ENCODE results near the gene TTLL11. TPM values are rescaled to one million over a fixed set of nuclear protein-coding genes. Genes with fewer than 3 reads are reported as not detected.

Gene TTLL11
- total RNA-seq, 4 donors from 2014 or later = 12.3 to 20.5 (median 15.3) TPM

- DNase-seq (no peak), ATAC-seq (no peak)
- in situ Hi-C loops (cut with MboI; ENCODE audit: low sequenced_read_pairs in 4 of 4) = loop anchor here in 1 of 4 donors (10.0 kb wide), 1 partner anchor 126 kb away; no protein-coding TSS in a partner anchor
- Histone ChIP-seq H3K36me3 (peaks cover 0 to 6% of the 10 kb centered on the region in 2 donors), H3K27ac (no peak overlapping the region), H3K27me3 (no peaks in the 10 kb centered on the region), H3K4me3 (no peak overlapping the region), H3K9me3 (no peaks in the 10 kb centered on the region), H3K4me1 (peaks cover 0 to 8% of the 10 kb centered on the region in 2 donors)
- TF ChIP-seq CTCF (IDR thresholded peaks at IDR 0.05 in 4 of 5, conservative IDR thresholded peaks at IDR 0.05 in 1 of 5) = no peak
- TF ChIP-seq POLR2A (IDR thresholded peaks at IDR 0.05) = no peak
- intact Hi-C loops (cut with DNase I; ENCODE audit: low total_unique reads) = no loop called here
These were observed 224.5 kb downstream of the TTLL11 start for GRCh38 chr9:121868626-121869025.

- H3K27ac ChIP-seq = no peak overlapping the region
- peaks cover 0 to 6% of the 10 kb centered on the region in 2 donors for H3K36me3 ChIP-seq
- no peak overlapping the region for H3K4me3 ChIP-seq
- H3K27me3 ChIP-seq = no peaks in the 10 kb centered on the region
- in situ Hi-C loops (cut with MboI; ENCODE audit: low sequenced_read_pairs in 4 of 4) (loop anchor here in 1 of 4 donors (10.0 kb wide), 1 partner anchor 128 kb away; no protein-coding TSS in a partner anchor), intact Hi-C loops (cut with DNase I; ENCODE audit: low total_unique reads) (no loop called here)
- TF ChIP-seq POLR2A (IDR thresholded peaks at IDR 0.05) (no peak), CTCF (IDR thresholded peaks at IDR 0.05 in 4 of 5, conservative IDR thresholded peaks at IDR 0.05 in 1 of 5) (no peak)
- H3K4me1 ChIP-seq = no peaks in the 10 kb centered on the region
- DNase-seq (no peak), ATAC-seq (no peak)
- no peaks in the 10 kb centered on the region for H3K9me3 ChIP-seq
These were observed 226.2 kb downstream of the TTLL11 start for GRCh38 chr9:121866927-121867326.

GRCh38 chr9:121865884-121866283 is 227.2 kb downstream of the TTLL11 start:
- H3K36me3 ChIP-seq = peaks cover 0 to 6% of the 10 kb centered on the region in 2 donors
- no peaks in the 10 kb centered on the region for H3K9me3 ChIP-seq
- no peaks in the 10 kb centered on the region for H3K27me3 ChIP-seq
- H3K4me1 ChIP-seq = peaks cover 3 to 4% of the 10 kb centered on the region in 2 donors
- TF ChIP-seq POLR2A (IDR thresholded peaks at IDR 0.05) = no peak
- no peak for TF ChIP-seq CTCF (IDR thresholded peaks at IDR 0.05 in 4 of 5, conservative IDR thresholded peaks at IDR 0.05 in 1 of 5)
- no peak for DNase-seq
- in situ Hi-C loops (cut with MboI; ENCODE audit: low sequenced_read_pairs in 4 of 4) (loop anchor here in 1 of 4 donors (10.0 kb wide), 1 partner anchor 129 kb away; no protein-coding TSS in a partner anchor), intact Hi-C loops (cut with DNase I; ENCODE audit: low total_unique reads) (no loop called here)
- H3K4me3 ChIP-seq = no peak overlapping the region
- no peak for ATAC-seq
- no peak overlapping the region for H3K27ac ChIP-seq

- Histone ChIP-seq H3K27ac (no peak overlapping the region), H3K4me3 (no peak overlapping the region), H3K4me1 (peaks cover 3 to 6% of the 10 kb centered on the region in 2 donors), H3K27me3 (no peaks in the 10 kb centered on the region), H3K9me3 (no peaks in the 10 kb centered on the region), H3K36me3 (peaks cover 0 to 5% of the 10 kb centered on the region in 2 donors)
- no peak for ATAC-seq
- no peak for DNase-seq
- TF ChIP-seq CTCF (IDR thresholded peaks at IDR 0.05 in 4 of 5, conservative IDR thresholded peaks at IDR 0.05 in 1 of 5) (no peak), POLR2A (IDR thresholded peaks at IDR 0.05) (no peak)
- in situ Hi-C loops (cut with MboI; ENCODE audit: low sequenced_read_pairs in 4 of 4) (loop anchor here in 1 of 4 donors (10.0 kb wide), 1 partner anchor 130 kb away; no protein-coding TSS in a partner anchor), intact Hi-C loops (cut with DNase I; ENCODE audit: low total_unique reads) (no loop called here)
These were observed 228.0 kb downstream of the TTLL11 start for GRCh38 chr9:121865060-121865459.
